Measurements from ENCODE around the gene POTEB2. TPM values are rescaled to one million over a fixed set of nuclear protein-coding genes. Genes with fewer than 3 reads are reported as not detected.
"Not testable (repeated sequence)": the region's sequence is repeated elsewhere in the genome, so short reads cannot be mapped to it uniquely, and the experiment has no call there.

The POTEB2 gene
- total RNA-seq (2014; rRNA removed; shearing (Covaris generic)) (not detected in 2 replicates), total RNA-seq (2022) (not detected in 2 replicates), Bru-seq, nascent RNA (not detected), BruChase-seq, experiment 1, labeled RNA remaining after a 6-hour chase (not detected), BruChase-seq, experiment 2, labeled RNA remaining after a 2-hour chase (not detected)
- long read RNA-seq: 0 reads

DNA sequence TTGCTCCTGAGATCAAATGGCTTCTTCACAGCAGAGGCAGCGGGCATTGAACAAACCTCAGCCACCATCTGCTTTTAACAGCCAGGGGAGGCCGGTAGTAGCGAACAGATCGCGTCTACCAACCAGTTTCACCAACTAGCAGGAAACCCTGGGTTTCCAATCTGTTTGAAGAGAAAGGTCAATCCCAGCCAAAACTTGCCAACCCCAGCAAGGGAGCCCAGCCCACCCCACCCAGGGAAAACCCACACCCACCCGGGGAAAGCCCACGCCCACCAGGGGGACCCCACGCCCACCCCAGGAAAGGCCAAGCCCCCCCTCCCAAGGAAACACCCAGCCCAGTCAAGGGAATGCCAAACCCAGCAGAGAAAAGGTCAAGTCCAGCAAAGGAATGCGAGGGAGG lies at the start of gene POTEB2:
Gene POTEB2, minus strand, starts transcription at position 101 of the 400 bp plus-strand sequence. Its CDS starts 33 bp downstream, at position 68.
- CTCF ChIA-PET (ENCODE audit: unreplicated experiment); H3K9me2 ChIP-seq (ENCODE audit: insufficient read depth, low read length); H3K4me2 ChIP-seq (ENCODE audit: low read length); H3K4me3 ChIP-seq (ENCODE audit: low read depth, low read length, poor library complexity, severe bottlenecking); H3K9me3 ChIP-seq (ENCODE audit: low read length); intact Hi-C loops (cut with micrococcal nuclease; ENCODE audit: unreplicated experiment); BruUV-seq (replicated peaks); H3K36me3 ChIP-seq (ENCODE audit: insufficient read depth, low read length); H2AFZ ChIP-seq (ENCODE audit: low read length); H4K20me1 ChIP-seq (ENCODE audit: insufficient read depth, low read length); H3K79me2 ChIP-seq (ENCODE audit: insufficient read depth, low read depth, low read length); POLR2A ChIA-PET; DNase-seq (ENCODE audit: low spot score); H3K4me1 ChIP-seq (ENCODE audit: insufficient read depth, low read length, poor library complexity, severe bottlenecking); H3K27ac ChIP-seq (ENCODE audit: low read depth, low read length, poor library complexity, severe bottlenecking): not testable (repeated sequence)

DNA sequence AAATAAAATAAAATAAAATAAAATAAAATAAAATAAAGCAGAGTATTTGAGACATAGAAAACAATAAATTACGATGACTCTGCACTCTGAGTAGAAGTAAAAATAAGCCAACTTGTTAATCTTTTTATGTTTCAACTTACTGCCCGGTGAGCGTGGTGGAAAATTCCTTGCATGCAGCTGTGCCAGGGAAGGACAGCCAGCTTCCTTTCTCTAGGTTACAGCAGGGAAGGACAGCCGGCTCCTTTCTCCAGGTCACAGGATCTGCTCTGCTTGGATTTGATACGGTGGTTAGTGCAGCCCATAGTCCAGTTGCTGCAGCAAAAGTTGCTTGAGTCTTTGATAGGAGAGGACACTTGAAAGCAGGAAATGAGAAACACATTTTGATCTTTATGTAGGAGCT lies 13.8 kb upstream of the POTEB2 start:
- POLR2A ChIA-PET; CTCF ChIA-PET (ENCODE audit: unreplicated experiment); DNase-seq (ENCODE audit: low spot score): not testable (repeated sequence)

DNA sequence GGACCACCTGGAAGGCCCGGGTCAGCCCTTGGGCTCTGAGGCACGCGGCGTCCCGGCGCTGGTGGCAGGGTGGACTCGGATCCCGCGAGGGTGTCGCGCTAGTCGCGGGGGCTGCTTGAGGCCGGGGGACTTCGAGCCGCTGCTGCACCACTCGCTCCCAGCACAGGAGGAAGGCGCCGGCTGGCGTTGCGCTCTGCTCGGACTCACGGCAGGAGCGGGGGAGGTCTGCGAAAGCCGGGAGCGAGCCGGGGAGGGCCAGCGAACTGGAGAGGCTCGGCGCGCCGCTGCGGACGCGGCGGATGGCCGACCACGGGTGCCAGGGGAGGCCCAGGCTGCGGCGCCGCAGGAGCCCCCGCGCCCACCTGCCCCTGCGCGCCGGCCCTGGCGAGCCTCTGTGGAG lies 12.3 kb upstream of the POTEB2 start:
- H3K4me1 ChIP-seq (ENCODE audit: insufficient read depth, low read length, poor library complexity, severe bottlenecking); H3K9me2 ChIP-seq (ENCODE audit: insufficient read depth, low read length); BruUV-seq (replicated peaks); H3K4me2 ChIP-seq (ENCODE audit: low read length); H4K20me1 ChIP-seq (ENCODE audit: insufficient read depth, low read length); H3K79me2 ChIP-seq (ENCODE audit: insufficient read depth, low read depth, low read length); H3K4me3 ChIP-seq (ENCODE audit: low read depth, low read length, poor library complexity, severe bottlenecking); CTCF ChIA-PET (ENCODE audit: unreplicated experiment); H3K36me3 ChIP-seq (ENCODE audit: insufficient read depth, low read length); DNase-seq (ENCODE audit: low spot score); H3K27ac ChIP-seq (ENCODE audit: low read depth, low read length, poor library complexity, severe bottlenecking); H3K9me3 ChIP-seq (ENCODE audit: low read length); H2AFZ ChIP-seq (ENCODE audit: low read length); POLR2A ChIA-PET; intact Hi-C loops (cut with micrococcal nuclease; ENCODE audit: unreplicated experiment): not testable (repeated sequence)

More for the DNA sequence above, 13.8 kb upstream of the POTEB2 start:
- H3K9me2 ChIP-seq (ENCODE audit: insufficient read depth, low read length); H3K79me2 ChIP-seq (ENCODE audit: insufficient read depth, low read depth, low read length); H3K4me3 ChIP-seq (ENCODE audit: low read depth, low read length, poor library complexity, severe bottlenecking); H3K4me2 ChIP-seq (ENCODE audit: low read length); intact Hi-C loops (cut with micrococcal nuclease; ENCODE audit: unreplicated experiment); H3K9me3 ChIP-seq (ENCODE audit: low read length); H4K20me1 ChIP-seq (ENCODE audit: insufficient read depth, low read length); H3K27ac ChIP-seq (ENCODE audit: low read depth, low read length, poor library complexity, severe bottlenecking); H3K4me1 ChIP-seq (ENCODE audit: insufficient read depth, low read length, poor library complexity, severe bottlenecking); H3K36me3 ChIP-seq (ENCODE audit: insufficient read depth, low read length); H2AFZ ChIP-seq (ENCODE audit: low read length); BruUV-seq (replicated peaks): not testable (repeated sequence)

DNA sequence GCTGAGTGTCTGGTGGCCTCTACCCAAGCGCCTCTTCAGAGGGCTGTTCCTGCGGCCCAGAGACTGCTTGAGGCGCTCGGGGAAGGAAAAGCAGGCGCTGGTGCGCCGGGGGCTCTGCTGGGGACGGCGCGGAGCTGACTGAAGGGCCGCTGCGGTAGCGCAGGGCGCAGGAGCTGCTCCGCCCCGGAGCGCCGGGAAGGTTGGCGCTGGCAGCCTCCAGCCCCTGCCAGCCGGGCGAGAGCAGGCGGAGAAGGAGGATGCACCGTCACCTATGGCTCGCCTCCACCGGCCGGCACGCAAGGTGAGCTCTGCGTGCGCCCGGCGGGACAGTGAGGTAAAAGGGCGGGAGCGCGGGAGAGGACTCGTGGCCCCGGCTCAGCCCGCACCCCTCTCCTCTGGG lies 11.7 kb upstream of the POTEB2 start:
- H4K20me1 ChIP-seq (ENCODE audit: insufficient read depth, low read length); H3K4me3 ChIP-seq (ENCODE audit: low read depth, low read length, poor library complexity, severe bottlenecking); H3K27ac ChIP-seq (ENCODE audit: low read depth, low read length, poor library complexity, severe bottlenecking); intact Hi-C loops (cut with micrococcal nuclease; ENCODE audit: unreplicated experiment); BruUV-seq (replicated peaks); H2AFZ ChIP-seq (ENCODE audit: low read length); H3K79me2 ChIP-seq (ENCODE audit: insufficient read depth, low read depth, low read length); H3K9me3 ChIP-seq (ENCODE audit: low read length); POLR2A ChIA-PET; DNase-seq (ENCODE audit: low spot score); H3K9me2 ChIP-seq (ENCODE audit: insufficient read depth, low read length); H3K4me1 ChIP-seq (ENCODE audit: insufficient read depth, low read length, poor library complexity, severe bottlenecking); CTCF ChIA-PET (ENCODE audit: unreplicated experiment); H3K4me2 ChIP-seq (ENCODE audit: low read length); H3K36me3 ChIP-seq (ENCODE audit: insufficient read depth, low read length): not testable (repeated sequence)

Small RNA genes lying within 50 kb of the gene (microRNA-seq; reads per million reads assigned to microRNA genes)
- not detected for gene MIR3118-2 (ENCODE audit: borderline replicate concordance)

Small RNA genes lying within 50 kb of the gene (small RNA-seq; reads per million reads assigned to genes)
- gene AC012414.2 (not detected), gene MIR3118-2 (not detected), gene RNU6-749P (not detected), gene ZNF519P2 (not detected)

All from OCI-LY7 (cell line).